Kidney (tissue), 14 donors: ENCODE data around the gene SCARF1. TPM values are rescaled to one million over a fixed set of nuclear protein-coding genes. Genes with fewer than 3 reads are reported as not detected.
A peak's percentile ranks its signal among the peaks of the same experiment; 100 is the strongest.

Source experiments
- DNase-seq, 5 donors: peaks; one replicate each; pipeline ENCODE4 v3.0.0-alpha.2; 2013 to 2020
- FAIRE-seq: peaks from 2 replicates; lab custom pipeline; 2012; peaks lifted over from hg19 to GRCh38; lab: Jason Lieb, UNC
- H3K27ac ChIP-seq, 2 donors: one replicate each; pipeline ENCODE4 v1.7.0; 2013; ENCODE audit warnings: low read depth in 2 of 2, low read length in 2 of 2, inconsistent platforms in 1 of 2
- H3K27me3 ChIP-seq: one replicate; pipeline ENCODE4 v1.7.1; 2013; ENCODE audit warnings: low read length, inconsistent platforms; ENCODE audit not compliant: control insufficient read depth, insufficient read depth
- H3K36me3 ChIP-seq, 3 donors: one replicate each; pipeline versions ENCODE4 v1.7.0 to v1.7.1; 2013; ENCODE audit warnings: low read length in 3 of 3, control low read depth in 1 of 3, inconsistent platforms in 1 of 3; ENCODE audit not compliant: insufficient read depth in 3 of 3, control insufficient read depth in 2 of 3
- H3K4me1 ChIP-seq, 3 donors: one replicate each; pipeline versions ENCODE4 v1.7.0 to v1.7.1; 2013; ENCODE audit warnings: low read length in 3 of 3, inconsistent platforms in 1 of 3, low read depth in 1 of 3; ENCODE audit not compliant: control insufficient read depth in 2 of 3, insufficient read depth in 2 of 3
- H3K4me3 ChIP-seq, 3 donors: one replicate each; pipeline versions ENCODE4 v1.7.0 to v1.8.1; 2013; ENCODE audit warnings: low read length in 3 of 3, control low read depth in 1 of 3, inconsistent platforms in 1 of 3
- H3K9ac ChIP-seq, 3 donors: one replicate each; pipeline versions ENCODE4 v1.7.0 to v1.7.1; 2013; ENCODE audit warnings: low read length in 3 of 3, control low read depth in 1 of 3, inconsistent platforms in 1 of 3
- H3K9me3 ChIP-seq, 3 donors: one replicate each; pipeline versions ENCODE4 v1.7.0 to v1.7.1; 2013; ENCODE audit warnings: low read length in 3 of 3, control low read depth in 1 of 3, inconsistent platforms in 1 of 3; ENCODE audit not compliant: control insufficient read depth in 2 of 3, insufficient read depth in 1 of 3
- intact Hi-C: fragments of 100-400 bp; cut with DNase I; formaldehyde crosslinking; loops from one replicate; pipeline ENCODE4 v1.11.1; 2022
- polyA plus RNA-seq: library from polyadenylated mRNA; stranded (reverse); fragments of 350-450 nt; fragmentation: Illumina TruSeq; extraction: RNeasy Lipid Tissue Mini Kit (QIAGEN cat#74804); gene quantifications from one replicate; pipeline ENCODE4 v1.2.3, GENCODE V29; 2014; ENCODE audit warnings: low read depth, low replicate concordance; ENCODE audit not compliant: insufficient read depth
- total RNA-seq: library from RNA; stranded (reverse); fragmentation: NEBNext Ultra II Directional; extraction: Animal tissue kit (Norgen Biotek cat#: 25700); gene quantifications from one replicate; pipeline ENCODE4 v1.2.1, GENCODE V29; 2021
- TF ChIP-seq, protein P1 (sequence below): IDR thresholded peaks from 3 replicates; pipeline ENCODE4 v1.5.1; 2012; ENCODE audit warnings: mild to moderate bottlenecking, moderate library complexity, borderline replicate concordance; ENCODE audit not compliant: insufficient read depth; ENCODE audit errors: extremely low read depth
- donor health status: control.
- donor health status: control.
- donor health status: control.
- donor health status: control.
- donor health status: control.
- donor health status: DM: yes; HTN: yes; CAD: no.
- donor health status: Normal renal cell carcinoma (clear cell type).

The SCARF1 gene
- total and polyA plus RNA-seq, 2 donors from 2014 or later: 7.0 to 20.1 TPM

- H3K36me3 ChIP-seq: peaks cover 0 to 28% (median 8%) of the 10 kb centered on the region in 3 donors
- H3K4me3 ChIP-seq: no peak overlapping the region
- DNase-seq (no peak), FAIRE-seq (no peak)
- H3K9me3 ChIP-seq: no peaks in the 10 kb centered on the region
- H3K27ac ChIP-seq: no peak overlapping the region
- no peak overlapping the region for H3K9ac ChIP-seq
- intact Hi-C loops: no loop called here
- H3K27me3 ChIP-seq: no peaks in the 10 kb centered on the region
- TF ChIP-seq, protein P1, sequence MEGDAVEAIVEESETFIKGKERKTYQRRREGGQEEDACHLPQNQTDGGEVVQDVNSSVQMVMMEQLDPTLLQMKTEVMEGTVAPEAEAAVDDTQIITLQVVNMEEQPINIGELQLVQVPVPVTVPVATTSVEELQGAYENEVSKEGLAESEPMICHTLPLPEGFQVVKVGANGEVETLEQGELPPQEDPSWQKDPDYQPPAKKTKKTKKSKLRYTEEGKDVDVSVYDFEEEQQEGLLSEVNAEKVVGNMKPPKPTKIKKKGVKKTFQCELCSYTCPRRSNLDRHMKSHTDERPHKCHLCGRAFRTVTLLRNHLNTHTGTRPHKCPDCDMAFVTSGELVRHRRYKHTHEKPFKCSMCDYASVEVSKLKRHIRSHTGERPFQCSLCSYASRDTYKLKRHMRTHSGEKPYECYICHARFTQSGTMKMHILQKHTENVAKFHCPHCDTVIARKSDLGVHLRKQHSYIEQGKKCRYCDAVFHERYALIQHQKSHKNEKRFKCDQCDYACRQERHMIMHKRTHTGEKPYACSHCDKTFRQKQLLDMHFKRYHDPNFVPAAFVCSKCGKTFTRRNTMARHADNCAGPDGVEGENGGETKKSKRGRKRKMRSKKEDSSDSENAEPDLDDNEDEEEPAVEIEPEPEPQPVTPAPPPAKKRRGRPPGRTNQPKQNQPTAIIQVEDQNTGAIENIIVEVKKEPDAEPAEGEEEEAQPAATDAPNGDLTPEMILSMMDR: no peak
- H3K4me1 ChIP-seq: peaks cover 0 to 15% (median 13%) of the 10 kb centered on the region in 3 donors
Observed at GRCh38 chr17:1611715-1612114, 33.8 kb downstream of the SCARF1 start.

DNA sequence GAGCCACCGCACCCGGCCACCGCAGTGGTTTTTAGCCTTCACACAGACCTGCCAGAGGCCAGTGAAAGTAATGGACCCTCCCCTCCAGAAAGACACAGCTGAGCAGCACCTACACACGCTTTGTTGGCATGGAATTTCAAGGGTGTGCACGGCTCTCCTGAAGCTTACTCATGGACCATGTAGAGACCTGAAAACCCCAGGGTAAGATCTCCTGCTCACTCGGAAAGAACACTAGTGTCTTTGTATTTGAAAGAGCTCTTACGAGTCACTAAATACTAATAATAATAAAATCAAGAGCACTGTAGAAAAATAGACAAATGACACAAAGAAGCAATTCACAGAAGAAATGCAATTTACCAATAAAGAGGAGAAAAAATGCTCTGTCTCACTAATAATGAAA, 36.9 kb downstream of the SCARF1 start:
- Histone ChIP-seq H3K9ac (no peak overlapping the region), H3K9me3 (no peaks in the 10 kb centered on the region), H3K4me1 (peaks cover 0 to 36% (median 35%) of the 10 kb centered on the region in 3 donors), H3K27ac (no peak overlapping the region), H3K36me3 (peaks cover 0 to 17% (median 6%) of the 10 kb centered on the region in 3 donors), H3K4me3 (no peak overlapping the region), H3K27me3 (no peaks in the 10 kb centered on the region)
- intact Hi-C loops: no loop called here
- DNase-seq (no peak), FAIRE-seq (no peak)
- TF ChIP-seq, protein P1: no peak

GRCh38 chr17:1607971-1608320, 37.6 kb downstream of the SCARF1 start:
- intact Hi-C loops: no loop called here

More at GRCh38 chr17:1607971-1608320, 37.6 kb downstream of the SCARF1 start:
- DNase-seq (no peak), FAIRE-seq (no peak)
- H3K9ac ChIP-seq: peak overlapping the region in 1 of 3 donors; percentile 51
- H3K9me3 ChIP-seq: no peaks in the 10 kb centered on the region
- H3K36me3 ChIP-seq: peaks cover 0 to 14% (median 6%) of the 10 kb centered on the region in 3 donors
- H3K27ac ChIP-seq: peak overlapping the region; percentile 76 to 79
- no peaks in the 10 kb centered on the region for H3K27me3 ChIP-seq
- TF ChIP-seq, protein P1: no peak
- peaks cover 0 to 37% (median 36%) of the 10 kb centered on the region in 3 donors for H3K4me1 ChIP-seq
- H3K4me3 ChIP-seq: no peak overlapping the region
